HepG2 (cell line): ENCODE results near the gene SEC14L6. TPM values are rescaled to one million over a fixed set of nuclear protein-coding genes. Genes with fewer than 3 reads are reported as not detected.

Experiments
- CREB1 ChIP-seq, 2 experiments: fragments of 450-650 bp in 1 of 2; IDR thresholded peaks; 2 replicates each; pipeline ENCODE4 v1.6.1; 2016 to 2017; ENCODE audit warnings: control low read depth in 1 of 2, mild to moderate bottlenecking in 1 of 2, missing compliant biosample characterization in 1 of 2, missing genetic modification characterization in 1 of 2
- FOXO4 ChIP-seq: sonication (generic); formaldehyde crosslinking; conservative IDR thresholded peaks from 2 replicates; pipeline ENCODE4 v1.8.1; 2023; ENCODE audit warnings: missing genetic modification reagents
- UBTF ChIP-seq: sonication (generic); formaldehyde crosslinking; IDR thresholded peaks from 2 replicates; pipeline ENCODE4 v1.4.0; 2020; ENCODE audit warnings: mild to moderate bottlenecking, missing genetic modification reagents
- ZNF354B ChIP-seq: sonication (generic); formaldehyde crosslinking; IDR thresholded peaks from 2 replicates; pipeline ENCODE4 v1.8.0; 2022; ENCODE audit warnings: mild to moderate bottlenecking, missing genetic modification reagents
- ZNF451 ChIP-seq: sonication (generic); formaldehyde crosslinking; IDR thresholded peaks from 2 replicates; pipeline ENCODE4 v1.5.0; 2020; ENCODE audit warnings: mild to moderate bottlenecking, missing genetic modification reagents
- ZNF773 ChIP-seq: sonication (generic); formaldehyde crosslinking; IDR thresholded peaks from 2 replicates; pipeline ENCODE4 v1.4.0; 2020; ENCODE audit warnings: missing genetic modification reagents, borderline replicate concordance
- ZNF775 ChIP-seq: sonication (generic); formaldehyde crosslinking; IDR thresholded peaks from 2 replicates; pipeline ENCODE4 v1.4.0; 2020; ENCODE audit warnings: missing genetic modification reagents, mild to moderate bottlenecking, moderate library complexity, borderline replicate concordance
- polyA plus RNA-seq, 8 experiments: library from polyadenylated mRNA; depleted of rRNA in 3 of 8; stranded (reverse) in 7 of 8; unstranded in 1 of 8; fragments of >200 nt; fragmentation: Illumina TruSeq in 4 of 8; extraction: Trizol in 4 of 8; gene quantifications; 2 replicates each; pipeline versions ENCODE4 v1.2.1 to v1.2.3, GENCODE V29; 2011 to 2016; ENCODE audit warnings: low read depth in 4 of 8, missing spikeins in 1 of 8, mixed read lengths in 1 of 8; ENCODE audit not compliant: insufficient read depth in 1 of 8
- total RNA-seq, 5 experiments: library from RNA; depleted of rRNA; stranded (reverse); fragments of >200 nt; fragmentation: Illumina TruSeq; extraction: Trizol; gene quantifications; 2 replicates each; pipeline ENCODE4 v1.2.3, GENCODE V29; 2016; ENCODE audit warnings: low read depth in 1 of 5
- TF ChIP-seq, protein P1 (sequence below), 2 experiments: sonication (generic) in 1 of 2; formaldehyde crosslinking in 1 of 2; IDR thresholded peaks; 2 replicates each; pipeline versions ENCODE4 v1.4.0 to v1.6.1; 2018 to 2020; ENCODE audit warnings: missing genetic modification reagents in 2 of 2, borderline replicate concordance in 1 of 2, low read depth in 1 of 2, mild to moderate bottlenecking in 1 of 2, missing biosample characterization in 1 of 2
- TF ChIP-seq, protein P2 (sequence below): IDR thresholded peaks from 2 replicates; pipeline ENCODE4 v1.6.1; 2016; ENCODE audit warnings: control low read depth

SEC14L6 gene
- total and polyA plus RNA-seq, 2 of the 13 experiments (the other 11 are each of a cell fraction or from before 2014, with no cell fraction given) = 0.09 to 9.3 TPM

DNA sequence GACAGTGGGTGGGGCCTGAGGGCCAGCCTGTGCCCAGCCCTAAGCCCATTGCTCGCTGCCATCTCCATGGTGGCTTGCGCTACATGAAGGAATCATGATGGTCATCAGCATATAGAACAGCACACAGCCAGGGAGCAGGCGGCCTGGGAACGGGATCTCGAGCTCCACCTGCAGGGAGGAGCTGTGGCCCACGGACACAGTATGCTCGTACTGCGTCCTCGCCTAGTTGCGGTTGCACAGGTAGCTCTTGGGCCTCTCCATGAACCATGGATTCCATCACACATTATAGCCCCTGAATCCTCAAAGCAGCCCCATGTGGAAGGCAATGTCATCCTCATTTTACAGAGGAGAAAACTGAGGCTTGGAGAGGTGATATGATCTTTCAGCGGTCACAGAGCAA lies 56.1 kb downstream of the SEC14L6 start (continued):
- TF ChIP-seq, protein P1, sequence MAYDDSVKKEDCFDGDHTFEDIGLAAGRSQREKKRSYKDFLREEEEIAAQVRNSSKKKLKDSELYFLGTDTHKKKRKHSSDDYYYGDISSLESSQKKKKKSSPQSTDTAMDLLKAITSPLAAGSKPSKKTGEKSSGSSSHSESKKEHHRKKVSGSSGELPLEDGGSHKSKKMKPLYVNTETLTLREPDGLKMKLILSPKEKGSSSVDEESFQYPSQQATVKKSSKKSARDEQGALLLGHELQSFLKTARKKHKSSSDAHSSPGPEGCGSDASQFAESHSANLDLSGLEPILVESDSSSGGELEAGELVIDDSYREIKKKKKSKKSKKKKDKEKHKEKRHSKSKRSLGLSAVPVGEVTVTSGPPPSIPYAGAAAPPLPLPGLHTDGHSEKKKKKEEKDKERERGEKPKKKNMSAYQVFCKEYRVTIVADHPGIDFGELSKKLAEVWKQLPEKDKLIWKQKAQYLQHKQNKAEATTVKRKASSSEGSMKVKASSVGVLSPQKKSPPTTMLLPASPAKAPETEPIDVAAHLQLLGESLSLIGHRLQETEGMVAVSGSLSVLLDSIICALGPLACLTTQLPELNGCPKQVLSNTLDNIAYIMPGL (CRISPR knock-in tag; IDR thresholded peaks at IDR 0.05; ENCODE audit: borderline replicate concordance in 1 of 2, low read depth in 1 of 2) = no peak
- no peak for TF ChIP-seq ZNF773 (CRISPR knock-in tag)
- no peak for TF ChIP-seq CREB1 (IDR thresholded peaks at IDR 0.05)
- TF ChIP-seq CREB1 (CRISPR knock-in tag; IDR thresholded peaks at IDR 0.05) = no peak
- TF ChIP-seq, protein P2, sequence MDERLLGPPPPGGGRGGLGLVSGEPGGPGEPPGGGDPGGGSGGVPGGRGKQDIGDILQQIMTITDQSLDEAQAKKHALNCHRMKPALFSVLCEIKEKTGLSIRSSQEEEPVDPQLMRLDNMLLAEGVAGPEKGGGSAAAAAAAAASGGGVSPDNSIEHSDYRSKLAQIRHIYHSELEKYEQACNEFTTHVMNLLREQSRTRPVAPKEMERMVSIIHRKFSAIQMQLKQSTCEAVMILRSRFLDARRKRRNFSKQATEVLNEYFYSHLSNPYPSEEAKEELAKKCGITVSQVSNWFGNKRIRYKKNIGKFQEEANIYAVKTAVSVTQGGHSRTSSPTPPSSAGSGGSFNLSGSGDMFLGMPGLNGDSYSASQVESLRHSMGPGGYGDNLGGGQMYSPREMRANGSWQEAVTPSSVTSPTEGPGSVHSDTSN (CRISPR knock-in tag) = no peak
- TF ChIP-seq ZNF775 = no peak
- TF ChIP-seq FOXO4 = no peak
- no peak for TF ChIP-seq UBTF (CRISPR knock-in tag)
- TF ChIP-seq ZNF354B (CRISPR knock-in tag) = no peak
- no peak for TF ChIP-seq ZNF451 (CRISPR knock-in tag)
